ENCODE results near the gene ZNF536.

ZNF536 gene

DNA sequence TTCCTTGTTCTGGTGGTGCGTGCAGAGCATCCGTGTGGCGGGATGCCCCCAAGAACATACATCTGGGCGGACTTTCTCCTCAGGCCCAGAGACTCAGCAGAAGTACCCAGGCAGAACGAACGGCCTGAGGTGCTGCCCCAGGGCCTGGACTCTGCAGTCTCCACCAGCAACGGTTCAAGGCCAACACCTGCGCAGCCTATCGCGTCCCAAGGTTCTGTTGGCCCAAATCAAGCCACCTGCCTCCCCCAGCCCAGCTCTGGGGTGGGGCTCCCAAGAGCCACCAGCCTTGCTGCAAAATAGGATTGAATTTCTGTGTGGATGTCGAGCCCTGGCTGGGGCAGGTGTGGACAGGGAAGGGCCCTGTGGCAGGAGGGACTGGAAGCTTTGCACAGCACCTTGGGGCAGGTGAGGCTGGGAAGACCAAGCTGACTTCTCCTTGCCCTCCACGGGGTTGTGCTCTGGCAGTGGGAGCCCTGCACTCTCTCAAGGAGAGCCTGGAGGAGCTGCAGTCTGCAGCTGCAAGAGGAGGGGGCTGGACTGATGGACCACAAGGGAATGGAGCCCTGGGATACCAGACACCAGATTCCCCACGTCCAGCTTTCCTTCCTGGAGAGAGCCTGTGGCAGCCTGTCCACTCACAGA, 146.9 kb downstream of the ZNF536 start:
- no peak for TF ChIP-seq CTCF (IDR thresholded peaks at IDR 0.05; ENCODE audit: low read depth, low read length, missing control alignments)
- no peak overlapping the region for H3K4me3 ChIP-seq (ENCODE audit: low read depth, low read length)
- no peak for DNase-seq (ENCODE audit: low read depth)

- H3K4me3 ChIP-seq (ENCODE audit: low read depth, low read length), result no peak overlapping the region
- no peak for TF ChIP-seq CTCF (IDR thresholded peaks at IDR 0.05; ENCODE audit: low read depth, low read length, missing control alignments)
- DNase-seq (ENCODE audit: low read depth), result no peak
These were observed 147.5 kb downstream of the ZNF536 start for GRCh38 chr19:30519607-30520205.

DNA sequence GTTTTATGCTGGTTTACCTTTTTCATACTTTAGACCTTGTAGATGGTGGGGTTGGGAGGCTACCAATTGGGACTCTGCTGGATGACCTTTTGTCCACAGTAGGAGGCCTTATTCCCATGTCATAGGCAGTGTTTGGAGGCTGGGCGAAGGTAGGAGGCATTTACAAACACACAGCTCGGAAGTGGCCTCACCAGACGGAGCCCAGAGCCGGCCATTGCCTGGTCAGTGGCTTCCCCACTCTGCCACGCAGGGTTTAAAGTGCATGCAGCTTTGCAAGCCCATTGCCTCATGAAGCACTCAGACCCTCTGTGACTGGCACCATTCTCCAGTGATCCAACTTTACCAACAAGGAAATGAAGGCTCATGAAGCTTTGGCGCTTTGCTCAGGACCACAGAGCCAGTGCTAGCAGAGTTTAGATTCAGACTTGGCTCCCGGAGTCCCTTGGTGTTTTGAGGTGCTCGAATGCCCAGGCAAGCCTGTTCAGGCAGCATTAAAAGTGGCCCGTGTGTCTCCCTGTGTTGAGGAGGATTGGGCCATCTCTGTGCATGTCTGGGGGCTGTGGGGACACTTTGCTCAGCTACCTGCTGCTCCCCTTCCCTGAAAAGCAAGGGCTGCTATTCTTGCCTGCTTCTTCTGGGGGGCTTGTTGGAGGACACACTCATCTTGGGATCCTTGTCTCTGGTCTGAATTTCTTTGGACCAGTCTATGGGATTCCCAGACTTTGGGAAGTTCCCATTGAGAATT, 148.7 kb downstream of the ZNF536 start:
- H3K4me3 ChIP-seq (ENCODE audit: low read depth, low read length), result no peak overlapping the region
- DNase-seq (ENCODE audit: low read depth), result no peak
- TF ChIP-seq CTCF (IDR thresholded peaks at IDR 0.05; ENCODE audit: low read depth, low read length, missing control alignments), result no peak

DNA sequence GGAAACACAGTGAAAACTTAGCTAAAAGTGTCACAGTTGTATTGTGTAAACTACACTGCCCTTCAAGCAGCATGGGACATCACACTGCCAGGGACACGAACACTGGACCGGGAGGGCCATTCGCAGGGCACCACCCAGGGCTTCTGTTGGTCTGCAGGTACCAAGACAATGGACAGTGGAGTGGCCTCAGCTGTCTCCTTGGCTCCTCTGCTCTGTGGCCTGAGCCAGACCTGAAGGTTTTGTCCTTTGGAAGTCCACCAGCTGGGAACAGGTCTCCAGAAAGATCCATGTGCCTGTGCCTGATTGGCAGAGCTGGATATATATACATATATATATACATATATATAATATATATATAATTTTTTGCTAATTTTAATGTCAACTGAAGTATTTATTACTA, 149.8 kb downstream of the ZNF536 start:
- no peak for TF ChIP-seq CTCF (IDR thresholded peaks at IDR 0.05; ENCODE audit: low read depth, low read length, missing control alignments)
- no peak overlapping the region for H3K4me3 ChIP-seq (ENCODE audit: low read depth, low read length)
- no peak for DNase-seq (ENCODE audit: low read depth)

DNA sequence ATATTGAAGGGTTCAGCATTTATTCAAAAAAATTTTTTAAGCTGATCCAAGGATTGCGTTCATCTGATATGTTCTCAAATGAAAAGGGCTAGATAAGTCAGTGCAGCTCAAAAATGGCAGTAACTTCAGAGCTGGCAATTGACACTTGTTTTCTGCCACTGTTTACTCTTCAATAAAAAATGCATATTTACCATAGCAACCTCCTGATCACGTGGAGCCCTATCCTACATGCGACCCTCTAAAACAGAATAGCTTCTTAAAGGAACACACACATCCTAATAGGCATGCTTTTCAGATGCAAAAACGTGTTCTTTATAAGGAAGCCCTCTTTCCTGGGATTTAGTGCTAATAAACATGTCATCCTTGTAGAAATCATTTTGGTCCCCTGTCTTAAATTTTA, 150.2 kb downstream of the ZNF536 start:
- H3K4me3 ChIP-seq (ENCODE audit: low read depth, low read length), result no peak overlapping the region
- TF ChIP-seq CTCF (IDR thresholded peaks at IDR 0.05; ENCODE audit: low read depth, low read length, missing control alignments), result no peak
- no peak for DNase-seq (ENCODE audit: low read depth)

DNA sequence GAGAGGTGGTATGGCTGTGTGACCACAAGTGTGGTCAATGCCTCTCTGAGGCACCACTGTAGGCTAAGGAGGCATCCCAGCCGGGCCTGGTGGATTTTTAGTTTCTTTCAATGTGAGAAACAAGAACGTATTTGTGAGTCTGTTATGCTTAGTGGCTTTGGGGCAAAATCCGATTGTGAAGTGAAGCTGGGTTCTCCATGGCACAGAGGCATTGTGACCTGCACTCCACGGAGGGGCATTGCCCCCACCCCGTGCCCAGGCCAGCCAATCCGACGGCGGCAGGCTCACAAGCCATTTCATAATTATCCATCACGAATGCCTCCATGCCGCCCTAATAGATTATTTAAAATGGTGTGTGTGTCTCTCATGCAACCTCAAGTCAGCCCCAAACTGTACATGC, 151.6 kb downstream of the ZNF536 start:
- DNase-seq (ENCODE audit: low read depth), result no peak
- H3K4me3 ChIP-seq (ENCODE audit: low read depth, low read length), result no peak overlapping the region
- TF ChIP-seq CTCF (IDR thresholded peaks at IDR 0.05; ENCODE audit: low read depth, low read length, missing control alignments), result no peak

All from GM12864 (cell line).